GM21381 (cell line): ENCODE data around the gene SPACDR.

Experiments used
- ATAC-seq: cut with Tn5 transposase; IDR thresholded peaks from one replicate; pipeline ENCODE4 v1.9.1; 2021; ENCODE audit warnings: mild to moderate bottlenecking, moderate library complexity; ENCODE audit not compliant: unreplicated experiment

Gene SPACDR

DNA sequence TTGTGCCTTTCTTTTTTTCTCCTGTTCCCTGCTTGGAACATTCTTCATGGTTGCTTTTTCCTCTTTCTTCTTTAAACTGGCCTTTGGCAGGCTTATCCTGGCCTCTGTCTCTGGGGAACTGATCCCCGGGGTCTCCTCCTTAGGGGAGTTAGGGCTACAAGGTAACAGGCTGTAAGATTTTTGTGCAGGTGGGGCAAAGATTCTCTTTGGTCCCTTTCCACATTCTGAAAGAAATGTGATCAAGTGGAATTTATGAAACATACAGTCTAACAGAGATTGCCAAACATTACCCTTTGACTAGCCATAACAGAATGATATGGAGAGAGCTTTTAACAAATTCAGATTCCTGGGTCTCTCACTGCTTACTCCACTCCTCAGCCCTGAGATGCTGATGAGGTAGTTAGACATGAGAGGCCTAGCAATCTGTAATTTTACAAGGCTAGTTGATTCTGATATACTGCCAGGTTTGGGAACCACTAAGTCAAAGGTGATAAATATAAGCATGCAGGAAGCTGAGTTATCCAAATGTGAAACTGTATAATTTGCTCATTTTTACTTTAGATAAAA is 44.3 kb downstream of the SPACDR start:
- ATAC-seq: no peak

DNA sequence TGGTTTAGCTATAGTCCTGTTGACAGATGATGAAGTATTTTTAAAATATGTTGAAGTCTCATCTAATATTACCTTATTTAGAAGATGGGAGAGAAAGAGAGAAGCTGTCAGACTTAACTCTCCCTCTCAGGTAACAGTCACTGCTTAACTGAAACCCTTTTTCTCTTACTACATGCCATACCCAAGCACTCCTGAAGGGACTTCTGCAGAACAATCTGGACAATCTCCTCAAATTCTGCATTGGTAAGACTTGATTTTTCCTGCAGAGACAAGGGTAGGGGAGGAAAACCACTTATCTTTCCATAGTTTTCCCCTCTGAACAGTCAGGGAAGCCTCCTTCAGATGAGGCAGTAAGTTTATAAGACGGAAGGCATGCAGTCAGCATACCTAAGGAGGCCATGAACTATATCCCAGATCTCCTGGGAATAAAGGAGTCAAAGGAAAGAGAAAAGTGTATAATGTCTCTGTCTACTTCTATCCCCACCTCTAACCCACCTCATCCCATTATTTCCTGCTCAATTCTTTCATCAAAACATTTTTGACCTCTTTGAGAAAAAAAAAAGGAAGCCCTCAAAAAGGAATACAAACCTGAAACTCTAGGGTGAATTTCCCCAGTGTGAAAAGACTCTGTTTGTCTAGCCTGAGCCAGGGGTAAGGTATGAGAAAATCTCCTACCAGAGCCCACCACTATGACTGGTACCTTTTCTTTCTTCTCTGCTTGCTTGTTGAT is 45.0 kb downstream of the SPACDR start:
- no peak for ATAC-seq

DNA sequence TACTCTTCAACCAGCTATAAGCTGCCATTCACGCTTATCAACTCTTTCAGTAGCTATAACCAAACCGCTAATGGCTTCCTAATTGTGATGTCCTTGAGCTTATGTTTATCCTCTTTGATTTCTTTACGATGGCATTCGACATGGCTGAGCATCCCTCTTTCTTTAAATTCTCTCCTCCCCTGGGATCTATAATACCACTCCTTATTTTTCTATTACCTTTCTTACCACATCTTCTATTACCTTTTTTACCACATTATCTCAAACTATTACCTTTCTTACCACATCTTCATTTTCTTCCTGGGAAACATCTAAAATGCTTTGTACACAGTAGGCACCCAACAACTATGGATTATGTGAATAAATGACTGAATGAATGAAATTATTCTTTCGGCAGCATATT is 48.6 kb downstream of the SPACDR start:
- no peak for ATAC-seq

DNA sequence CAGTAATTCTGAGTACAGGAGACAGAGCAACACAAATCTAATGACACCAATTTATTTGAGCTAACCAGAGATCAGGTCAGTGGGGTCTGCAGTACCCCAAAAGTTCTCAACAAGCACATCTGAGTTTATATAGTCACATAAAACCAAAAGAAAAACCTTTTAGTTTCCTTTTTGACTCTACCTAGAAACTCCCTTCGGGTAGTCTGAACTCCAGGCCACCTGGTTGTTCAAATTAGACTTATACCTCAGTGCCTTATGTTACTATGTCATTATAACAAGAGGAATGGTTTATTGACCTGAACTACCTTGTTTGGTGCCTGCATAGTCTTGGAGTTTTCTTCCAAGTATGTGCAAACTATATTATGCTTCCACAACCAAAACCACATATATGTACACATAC is 50.2 kb downstream of the SPACDR start:
- no peak for ATAC-seq

DNA sequence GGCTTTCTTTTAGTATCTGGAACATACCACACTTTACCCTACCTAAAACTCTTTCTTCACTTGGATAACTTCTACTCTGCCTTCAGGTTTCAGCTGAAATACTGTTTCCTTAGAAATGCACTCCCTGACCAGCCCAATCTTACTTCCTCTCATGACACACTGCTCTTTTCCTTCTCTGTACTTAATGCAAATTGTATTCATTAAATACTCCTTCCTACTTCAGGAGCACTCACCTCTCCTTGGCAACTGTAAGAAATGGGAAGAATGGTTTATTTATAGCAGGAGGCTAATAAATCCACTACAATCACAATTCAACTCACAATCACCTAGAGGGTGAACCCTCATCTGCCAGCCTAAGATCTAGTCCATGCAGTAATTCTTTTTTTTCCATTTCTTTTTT is 50.7 kb downstream of the SPACDR start:
- no peak for ATAC-seq

DNA sequence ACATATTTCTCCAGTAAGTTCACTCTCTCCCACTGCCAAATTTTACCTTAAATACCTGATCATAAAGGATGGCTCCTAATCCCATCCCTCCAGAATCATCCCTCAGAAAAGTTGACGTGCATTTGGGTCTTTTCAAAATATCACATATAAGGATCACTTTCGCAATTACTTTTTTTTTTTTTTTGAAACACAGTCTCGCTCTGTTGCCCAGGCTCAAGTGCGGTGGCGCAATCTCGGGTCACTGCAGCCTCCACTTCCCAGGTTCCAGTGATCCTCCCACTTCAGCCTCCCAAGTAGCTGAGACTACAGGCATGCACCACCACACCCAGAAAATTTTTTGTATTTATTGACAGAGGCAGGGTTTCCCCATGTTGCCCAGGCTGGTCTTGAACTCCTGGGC is 53.0 kb downstream of the SPACDR start:
- ATAC-seq: no peak

DNA sequence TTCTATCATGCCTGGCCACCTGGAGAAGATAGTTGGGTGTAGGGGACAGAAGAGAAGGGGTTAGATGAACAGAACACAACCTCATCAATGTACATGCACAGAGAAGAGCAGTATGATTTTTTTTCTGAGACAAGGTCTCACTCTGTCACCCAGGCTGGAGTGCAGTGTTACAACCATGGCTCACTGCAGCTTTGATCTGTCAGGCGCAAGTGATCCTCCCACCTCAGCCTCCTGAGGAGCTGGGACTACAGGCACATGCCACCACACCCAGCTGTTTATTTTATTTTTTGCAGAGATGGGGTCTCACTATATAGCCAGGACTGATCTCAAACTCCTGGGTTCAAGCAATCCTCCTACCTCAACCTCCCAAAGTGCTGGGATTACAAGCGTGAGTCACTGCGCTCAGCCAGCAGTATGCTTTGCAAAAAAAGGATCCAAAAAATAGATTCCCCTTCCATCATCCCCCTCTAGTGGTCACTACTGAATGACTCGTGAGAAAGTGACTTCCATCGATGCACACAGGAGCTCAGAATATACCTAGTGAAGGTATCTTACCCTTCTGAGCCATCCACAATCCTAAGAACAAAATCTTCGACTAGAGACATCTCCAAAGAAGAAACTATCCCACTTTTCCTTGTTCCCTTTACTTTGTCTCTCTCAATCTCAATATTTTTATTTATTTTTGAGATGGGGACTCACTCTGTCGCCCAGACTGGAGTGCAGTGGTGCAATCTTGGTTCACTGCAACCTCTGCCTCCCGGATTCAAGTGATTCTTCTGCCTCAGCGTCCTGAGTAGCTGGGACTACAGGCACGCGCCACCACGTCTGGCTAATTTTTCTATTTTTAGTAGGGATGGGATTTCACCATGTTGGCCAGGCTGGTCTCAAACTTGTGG is 56.5 kb downstream of the SPACDR start:
- ATAC-seq: no peak

DNA sequence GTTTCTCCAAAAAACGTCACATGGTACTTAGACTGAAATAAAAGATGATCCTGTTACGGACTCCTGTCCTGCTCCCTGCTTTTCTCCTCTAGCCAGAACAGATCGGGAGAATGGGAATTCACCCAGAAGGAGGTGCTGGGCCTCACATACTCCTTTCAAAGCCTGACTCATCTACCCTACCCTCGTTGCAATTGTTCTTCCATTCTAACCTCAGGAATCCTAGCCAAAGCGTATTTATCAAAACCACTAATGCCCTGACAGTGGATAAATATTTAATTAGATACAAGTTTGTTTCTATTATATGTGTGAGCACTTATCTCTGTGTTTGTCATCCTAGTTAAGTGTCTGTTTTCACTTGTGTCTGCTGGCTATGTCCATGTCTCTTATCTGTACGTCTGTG is 57.3 kb downstream of the SPACDR start:
- ATAC-seq: no peak
